ENCODE results near the gene C16orf54. TPM values are rescaled to one million over a fixed set of nuclear protein-coding genes. Genes with fewer than 3 reads are reported as not detected.
"Not testable (repeated sequence)": the region's sequence is repeated elsewhere in the genome, so short reads cannot be mapped to it uniquely, and the experiment has no call there.

Gene C16orf54
- total RNA-seq, 4 donors from 2014 or later = 0.49 to 5.1 (median 0.97) TPM; not detected in 1

GRCh38 chr16:29763326-29763725 is 17.5 kb upstream of the C16orf54 start:
- no peak for TF ChIP-seq POLR2A (IDR thresholded peaks at IDR 0.05)
- TF ChIP-seq, protein P1, sequence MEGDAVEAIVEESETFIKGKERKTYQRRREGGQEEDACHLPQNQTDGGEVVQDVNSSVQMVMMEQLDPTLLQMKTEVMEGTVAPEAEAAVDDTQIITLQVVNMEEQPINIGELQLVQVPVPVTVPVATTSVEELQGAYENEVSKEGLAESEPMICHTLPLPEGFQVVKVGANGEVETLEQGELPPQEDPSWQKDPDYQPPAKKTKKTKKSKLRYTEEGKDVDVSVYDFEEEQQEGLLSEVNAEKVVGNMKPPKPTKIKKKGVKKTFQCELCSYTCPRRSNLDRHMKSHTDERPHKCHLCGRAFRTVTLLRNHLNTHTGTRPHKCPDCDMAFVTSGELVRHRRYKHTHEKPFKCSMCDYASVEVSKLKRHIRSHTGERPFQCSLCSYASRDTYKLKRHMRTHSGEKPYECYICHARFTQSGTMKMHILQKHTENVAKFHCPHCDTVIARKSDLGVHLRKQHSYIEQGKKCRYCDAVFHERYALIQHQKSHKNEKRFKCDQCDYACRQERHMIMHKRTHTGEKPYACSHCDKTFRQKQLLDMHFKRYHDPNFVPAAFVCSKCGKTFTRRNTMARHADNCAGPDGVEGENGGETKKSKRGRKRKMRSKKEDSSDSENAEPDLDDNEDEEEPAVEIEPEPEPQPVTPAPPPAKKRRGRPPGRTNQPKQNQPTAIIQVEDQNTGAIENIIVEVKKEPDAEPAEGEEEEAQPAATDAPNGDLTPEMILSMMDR (IDR thresholded peaks at IDR 0.05) = no peak
- intact Hi-C loops (cut with DNase I; ENCODE audit: low total_unique reads) = no loop called here

GRCh38 chr16:29761882-29762281 is 16.1 kb upstream of the C16orf54 start:
- Histone ChIP-seq H3K9me3 (no peaks in the 10 kb centered on the region), H3K36me3 (no peaks in the 10 kb centered on the region)

More at GRCh38 chr16:29763326-29763725, 17.5 kb upstream of the C16orf54 start:
- Histone ChIP-seq H3K36me3 (no peaks in the 10 kb centered on the region), H3K27me3 (no peaks in the 10 kb centered on the region), H3K9me3 (no peaks in the 10 kb centered on the region), H3K4me3 (no peak overlapping the region), H3K4me1 (no peaks in the 10 kb centered on the region), H3K27ac (no peak overlapping the region)
- no peak for DNase-seq

DNA sequence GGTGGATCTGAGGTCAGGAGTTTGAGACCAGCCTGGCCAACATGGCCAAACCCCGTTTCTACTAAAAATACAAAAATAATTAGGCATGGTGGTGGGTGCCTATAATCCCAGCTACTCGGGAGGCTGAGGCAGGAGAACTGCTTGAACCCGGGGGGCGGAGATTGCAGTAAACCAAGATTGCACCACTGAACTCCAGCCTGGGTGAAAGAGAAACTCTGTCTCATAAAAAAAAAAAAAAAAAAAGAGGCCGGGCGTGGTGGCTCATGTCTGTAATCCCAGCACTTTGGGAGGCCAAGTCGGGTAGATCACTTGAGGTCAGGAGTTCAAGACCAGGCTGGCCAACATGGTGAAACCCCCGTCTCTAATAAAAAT is 15.5 kb upstream of the C16orf54 start:
- H3K36me3 ChIP-seq; H3K27ac ChIP-seq; H3K4me1 ChIP-seq; intact Hi-C loops (cut with DNase I; ENCODE audit: low total_unique reads); H3K4me3 ChIP-seq; H3K27me3 ChIP-seq; H3K9me3 ChIP-seq; DNase-seq: not testable (repeated sequence)

More at GRCh38 chr16:29761882-29762281, 16.1 kb upstream of the C16orf54 start:
- Histone ChIP-seq H3K4me3 (no peak overlapping the region), H3K27ac (no peak overlapping the region), H3K27me3 (no peaks in the 10 kb centered on the region), H3K4me1 (no peaks in the 10 kb centered on the region)
- no peak for TF ChIP-seq POLR2A (IDR thresholded peaks at IDR 0.05)
- TF ChIP-seq, protein P1 (IDR thresholded peaks at IDR 0.05) = no peak
- DNase-seq = no peak
- intact Hi-C loops (cut with DNase I; ENCODE audit: low total_unique reads) = no loop called here

- intact Hi-C loops (cut with DNase I; ENCODE audit: low total_unique reads) = no loop called here
- H3K27ac ChIP-seq = no peak overlapping the region
- TF ChIP-seq, protein P1 (IDR thresholded peaks at IDR 0.05) = no peak
- no peak for TF ChIP-seq POLR2A (IDR thresholded peaks at IDR 0.05)
Measured at GRCh38 chr16:29760567-29761279, 14.9 kb upstream of the C16orf54 start.

DNA sequence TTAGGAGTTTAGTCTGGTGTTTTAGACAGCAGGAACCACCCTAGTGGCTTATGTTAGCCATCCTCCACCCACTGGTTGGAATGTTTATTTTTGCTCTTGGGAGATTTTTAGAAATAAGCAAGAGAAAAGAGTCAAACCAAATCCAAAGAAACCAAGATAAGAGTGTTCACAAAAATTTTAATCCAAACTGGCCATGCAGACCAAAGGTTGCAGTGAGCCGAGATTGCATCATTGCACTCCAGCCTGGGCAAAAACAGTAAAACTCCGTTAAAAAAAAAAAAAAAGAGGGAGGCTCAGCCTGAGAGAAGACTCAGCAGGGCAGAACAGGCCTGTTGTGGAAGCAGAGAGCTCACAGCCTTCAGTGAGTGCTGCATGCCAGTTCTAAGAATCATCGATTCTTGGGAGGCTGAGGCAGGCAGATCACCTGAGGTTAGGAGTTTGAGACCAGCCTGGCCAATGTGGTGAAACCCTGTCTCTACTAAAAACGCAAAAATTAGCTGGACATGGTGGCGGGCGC is 12.2 kb upstream of the C16orf54 start:
- intact Hi-C loops (cut with DNase I; ENCODE audit: low total_unique reads) = no loop called here
- Histone ChIP-seq H3K9me3 (no peaks in the 10 kb centered on the region), H3K27ac (no peak overlapping the region), H3K4me1 (no peaks in the 10 kb centered on the region), H3K27me3 (no peaks in the 10 kb centered on the region), H3K4me3 (no peak overlapping the region), H3K36me3 (no peaks in the 10 kb centered on the region)
- DNase-seq = no peak
- TF ChIP-seq POLR2A (IDR thresholded peaks at IDR 0.05) = no peak
- TF ChIP-seq, protein P1 (IDR thresholded peaks at IDR 0.05) = no peak

More at GRCh38 chr16:29760567-29761279, 14.9 kb upstream of the C16orf54 start:
- DNase-seq = no peak
- Histone ChIP-seq H3K27me3 (no peaks in the 10 kb centered on the region), H3K4me1 (no peaks in the 10 kb centered on the region), H3K36me3 (no peaks in the 10 kb centered on the region), H3K4me3 (no peak overlapping the region), H3K9me3 (no peaks in the 10 kb centered on the region)

- H3K27ac ChIP-seq; intact Hi-C loops (cut with DNase I; ENCODE audit: low total_unique reads); H3K4me1 ChIP-seq; H3K9me3 ChIP-seq; H3K36me3 ChIP-seq; H3K27me3 ChIP-seq; DNase-seq; H3K4me3 ChIP-seq: not testable (repeated sequence)
Measured at GRCh38 chr16:29757086-29757485, 11.3 kb upstream of the C16orf54 start.
